ENCODE measurements around the gene NEURL1. TPM values are rescaled to one million over a fixed set of nuclear protein-coding genes. Genes with fewer than 3 reads are reported as not detected.

Gene NEURL1
- polyA plus RNA-seq, 1 experiment: 0.58 TPM

DNA sequence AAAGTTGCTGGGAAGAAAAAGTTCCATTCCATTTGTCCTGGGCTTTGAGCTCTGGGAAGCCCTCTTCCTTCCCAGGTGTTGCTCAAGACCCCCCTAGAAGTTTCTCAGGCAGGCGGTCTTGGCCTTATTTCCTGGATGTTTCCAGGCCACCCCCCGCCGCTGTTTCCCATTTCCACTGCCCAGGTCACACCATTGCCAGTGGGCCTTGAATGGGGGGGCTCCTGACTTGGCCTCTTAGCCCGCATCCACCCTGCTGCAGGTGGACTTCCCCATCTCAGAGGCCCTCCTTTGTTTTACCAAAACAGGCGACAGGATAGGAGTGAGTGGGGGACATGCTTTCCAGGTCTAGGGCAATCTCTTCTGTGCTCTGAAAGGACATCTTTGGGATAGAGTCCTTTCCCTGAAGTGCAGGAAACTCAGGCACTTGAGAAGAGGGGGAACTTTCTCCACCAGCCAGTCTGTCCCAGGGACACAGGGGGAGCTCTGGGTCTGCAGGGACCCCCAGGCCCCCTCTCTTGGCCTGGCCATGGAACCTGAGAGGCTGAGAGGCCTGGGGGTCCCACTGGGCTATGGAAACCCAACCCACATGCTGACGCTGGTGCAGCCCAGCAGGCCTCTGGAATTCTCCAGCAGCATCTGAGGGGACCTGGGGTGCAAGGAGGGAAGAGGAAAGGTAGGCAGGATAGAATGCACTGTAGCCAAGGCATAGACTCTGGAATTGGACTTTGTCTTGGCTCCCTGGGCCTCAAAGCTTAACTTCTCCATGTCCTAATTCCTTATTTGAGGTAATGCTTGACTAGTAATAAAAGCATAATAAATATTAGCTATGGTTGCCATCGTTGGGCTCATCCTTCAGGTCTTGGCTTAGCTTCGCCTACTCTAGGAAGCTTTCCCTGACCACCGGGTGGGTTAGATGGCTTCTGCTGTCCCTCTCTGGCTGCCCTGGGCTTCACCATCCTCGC is 17.6 kb downstream of the NEURL1 start:
- Histone ChIP-seq H3K36me3 (ENCODE audit: control insufficient read depth, insufficient read depth, low read length) (no peaks in the 10 kb centered on the region), H3K4me3 (ENCODE audit: low read depth, low read length) (no peak overlapping the region), H3K27me3 (ENCODE audit: control insufficient read depth, insufficient read depth, low read length) (peaks cover 33% of the 10 kb centered on the region)
- ChIA-PET CTCF (interaction anchor here (1.3 to 2.2 kb wide), 2 partner anchors 15 to 32 kb away, joined by 4 to 5 read pairs; no protein-coding TSS in a partner anchor), POLR2A (no interaction called here)
- DNase-seq (ENCODE audit: low read depth): no peak
- TF ChIP-seq, protein P1, sequence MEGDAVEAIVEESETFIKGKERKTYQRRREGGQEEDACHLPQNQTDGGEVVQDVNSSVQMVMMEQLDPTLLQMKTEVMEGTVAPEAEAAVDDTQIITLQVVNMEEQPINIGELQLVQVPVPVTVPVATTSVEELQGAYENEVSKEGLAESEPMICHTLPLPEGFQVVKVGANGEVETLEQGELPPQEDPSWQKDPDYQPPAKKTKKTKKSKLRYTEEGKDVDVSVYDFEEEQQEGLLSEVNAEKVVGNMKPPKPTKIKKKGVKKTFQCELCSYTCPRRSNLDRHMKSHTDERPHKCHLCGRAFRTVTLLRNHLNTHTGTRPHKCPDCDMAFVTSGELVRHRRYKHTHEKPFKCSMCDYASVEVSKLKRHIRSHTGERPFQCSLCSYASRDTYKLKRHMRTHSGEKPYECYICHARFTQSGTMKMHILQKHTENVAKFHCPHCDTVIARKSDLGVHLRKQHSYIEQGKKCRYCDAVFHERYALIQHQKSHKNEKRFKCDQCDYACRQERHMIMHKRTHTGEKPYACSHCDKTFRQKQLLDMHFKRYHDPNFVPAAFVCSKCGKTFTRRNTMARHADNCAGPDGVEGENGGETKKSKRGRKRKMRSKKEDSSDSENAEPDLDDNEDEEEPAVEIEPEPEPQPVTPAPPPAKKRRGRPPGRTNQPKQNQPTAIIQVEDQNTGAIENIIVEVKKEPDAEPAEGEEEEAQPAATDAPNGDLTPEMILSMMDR (IDR thresholded peaks at IDR 0.05; ENCODE audit: insufficient read depth, low read depth, low read length): no peak

DNA sequence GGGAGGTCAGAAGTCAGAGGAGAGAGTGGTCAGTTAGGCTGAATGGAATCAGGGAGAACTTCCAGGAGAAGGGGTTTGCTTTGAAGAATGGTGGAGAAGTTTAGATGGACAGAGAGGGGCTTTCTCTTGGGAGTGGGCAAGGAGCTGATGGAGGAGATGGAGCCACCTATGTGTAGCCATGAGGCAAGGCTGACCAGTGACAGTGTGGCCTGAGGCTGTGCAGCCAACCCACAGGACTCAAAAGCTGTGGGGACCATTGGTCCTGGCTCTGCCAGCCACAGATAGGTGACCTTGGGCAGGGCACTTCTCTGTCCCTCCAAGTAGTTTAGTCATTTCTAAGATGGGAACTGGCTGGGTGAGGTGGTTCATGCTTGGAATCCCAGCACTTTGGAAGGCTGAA is 18.7 kb downstream of the NEURL1 start:
- Histone ChIP-seq H3K27me3 (ENCODE audit: control insufficient read depth, insufficient read depth, low read length) (peaks cover 25% of the 10 kb centered on the region), H3K4me3 (ENCODE audit: low read depth, low read length) (no peak overlapping the region), H3K36me3 (ENCODE audit: control insufficient read depth, insufficient read depth, low read length) (no peaks in the 10 kb centered on the region)
- CTCF ChIA-PET: interaction anchor here (1.3 kb wide), 1 partner anchor 16 kb away, joined by 4 read pairs; no protein-coding TSS in a partner anchor
- TF ChIP-seq, protein P1 (IDR thresholded peaks at IDR 0.05; ENCODE audit: insufficient read depth, low read depth, low read length): no peak
- DNase-seq (ENCODE audit: low read depth): no peak
- POLR2A ChIA-PET: no interaction called here

DNA sequence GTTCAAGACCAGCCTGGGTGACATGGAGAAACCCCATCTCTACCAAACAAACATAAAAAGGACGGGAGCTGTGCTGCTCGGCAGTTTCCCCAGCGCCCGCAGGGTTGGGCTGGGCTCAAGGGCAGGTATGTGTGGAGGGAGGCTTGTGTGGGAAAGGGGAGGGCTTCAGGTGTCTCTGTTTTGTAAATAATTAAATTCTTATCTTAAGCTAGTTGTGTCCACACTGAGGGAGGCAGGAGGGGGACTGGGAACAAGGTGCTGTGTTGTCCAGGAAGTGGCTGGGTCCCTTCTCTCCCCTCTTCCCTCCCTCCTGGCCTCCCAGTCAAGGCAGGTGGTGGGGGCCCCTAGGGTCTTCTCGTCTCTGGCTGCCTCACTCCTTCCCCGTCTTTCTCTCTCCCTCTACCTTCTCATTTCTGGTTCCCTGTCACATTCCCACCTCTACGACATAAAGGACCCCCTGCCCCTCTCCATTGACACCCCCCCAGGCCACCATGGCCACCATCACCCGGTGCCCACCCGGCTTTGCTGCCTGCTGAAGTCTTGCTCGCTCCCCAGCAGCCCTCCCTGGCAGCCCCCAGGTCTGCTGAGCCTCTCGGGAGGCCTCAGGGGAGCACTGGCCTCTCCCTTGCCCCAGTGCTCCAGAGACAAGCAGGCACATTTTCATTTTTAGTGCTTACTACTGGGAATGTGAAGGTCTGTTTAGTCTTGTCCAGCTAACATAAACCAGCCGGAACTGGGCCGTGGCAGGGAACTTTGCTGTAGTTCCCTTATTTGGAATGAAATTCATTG is 19.3 kb downstream of the NEURL1 start:
- peaks cover 20% of the 10 kb centered on the region for H3K27me3 ChIP-seq (ENCODE audit: control insufficient read depth, insufficient read depth, low read length)
- DNase-seq (ENCODE audit: low read depth): no peak
- ChIA-PET CTCF (interaction anchor here (1.1 to 1.3 kb wide), 2 partner anchors 17 to 69 kb away, joined by 3 to 4 read pairs; no protein-coding TSS in a partner anchor), POLR2A (no interaction called here)
- no peaks in the 10 kb centered on the region for H3K36me3 ChIP-seq (ENCODE audit: control insufficient read depth, insufficient read depth, low read length)
- TF ChIP-seq, protein P1 (IDR thresholded peaks at IDR 0.05; ENCODE audit: insufficient read depth, low read depth, low read length): no peak
- H3K4me3 ChIP-seq (ENCODE audit: low read depth, low read length): no peak overlapping the region

DNA sequence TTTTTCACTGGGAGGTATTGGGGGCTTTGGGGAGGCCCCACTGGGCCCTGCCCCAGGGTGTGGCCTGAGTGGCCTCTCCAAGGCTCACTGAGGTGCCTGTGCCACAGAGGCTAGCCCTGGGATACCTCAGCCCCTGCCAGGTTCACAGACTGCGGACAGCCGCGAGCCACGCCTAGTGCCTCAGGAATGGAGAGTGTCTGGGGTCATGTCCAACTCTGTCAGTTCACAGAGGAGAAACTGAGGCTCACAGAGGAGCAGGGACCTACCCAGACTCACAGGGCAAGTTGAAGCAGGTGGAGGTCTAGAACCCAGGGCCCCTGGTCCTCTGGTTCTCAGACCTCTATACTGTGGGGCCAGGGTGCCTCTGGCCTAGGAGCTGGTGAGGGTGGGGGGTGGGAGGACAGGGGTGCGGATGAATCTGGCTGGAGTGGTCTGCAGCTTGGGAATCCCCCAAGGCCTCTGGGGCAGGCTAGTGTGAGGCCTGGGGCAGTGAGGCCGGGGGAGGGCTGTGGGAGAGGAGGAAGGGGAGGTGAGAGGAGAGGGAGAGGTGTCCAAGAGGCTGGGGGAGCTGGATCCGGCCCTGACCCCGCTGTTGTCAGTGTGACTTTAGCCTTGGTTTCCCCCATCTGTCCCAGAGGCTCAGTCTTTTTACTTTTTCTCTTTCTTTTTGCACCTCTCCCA is 20.0 kb downstream of the NEURL1 start:
- H3K27me3 ChIP-seq (ENCODE audit: control insufficient read depth, insufficient read depth, low read length): peaks cover 16% of the 10 kb centered on the region
- ChIA-PET POLR2A (no interaction called here), CTCF (interaction anchor here (0.6 to 1.1 kb wide), 2 partner anchors 20 to 68 kb away, joined by 3 read pairs; no protein-coding TSS in a partner anchor)
- TF ChIP-seq, protein P1 (IDR thresholded peaks at IDR 0.05; ENCODE audit: insufficient read depth, low read depth, low read length): no peak
- DNase-seq (ENCODE audit: low read depth): no peak
- no peak overlapping the region for H3K4me3 ChIP-seq (ENCODE audit: low read depth, low read length)
- H3K36me3 ChIP-seq (ENCODE audit: control insufficient read depth, insufficient read depth, low read length): no peaks in the 10 kb centered on the region
